Ureter (tissue), 1 donor: ENCODE measurements around the gene ADAMTS2. TPM values are rescaled to one million over a fixed set of nuclear protein-coding genes. Genes with fewer than 3 reads are reported as not detected.

Experiments
- DNase-seq: peaks from one replicate; pipeline ENCODE4 v3.0.0-alpha.2; 2020; ENCODE audit warnings: low spot score
- total RNA-seq: library from RNA; stranded (reverse); gene quantifications from one replicate; pipeline ENCODE4 v1.2.4, GENCODE V29; 2023
- donor health status: DM: yes; HTN: yes; CAD: no.

The ADAMTS2 gene
- total RNA-seq, 1 donor from 2014 or later, result 13.3 TPM

DNA sequence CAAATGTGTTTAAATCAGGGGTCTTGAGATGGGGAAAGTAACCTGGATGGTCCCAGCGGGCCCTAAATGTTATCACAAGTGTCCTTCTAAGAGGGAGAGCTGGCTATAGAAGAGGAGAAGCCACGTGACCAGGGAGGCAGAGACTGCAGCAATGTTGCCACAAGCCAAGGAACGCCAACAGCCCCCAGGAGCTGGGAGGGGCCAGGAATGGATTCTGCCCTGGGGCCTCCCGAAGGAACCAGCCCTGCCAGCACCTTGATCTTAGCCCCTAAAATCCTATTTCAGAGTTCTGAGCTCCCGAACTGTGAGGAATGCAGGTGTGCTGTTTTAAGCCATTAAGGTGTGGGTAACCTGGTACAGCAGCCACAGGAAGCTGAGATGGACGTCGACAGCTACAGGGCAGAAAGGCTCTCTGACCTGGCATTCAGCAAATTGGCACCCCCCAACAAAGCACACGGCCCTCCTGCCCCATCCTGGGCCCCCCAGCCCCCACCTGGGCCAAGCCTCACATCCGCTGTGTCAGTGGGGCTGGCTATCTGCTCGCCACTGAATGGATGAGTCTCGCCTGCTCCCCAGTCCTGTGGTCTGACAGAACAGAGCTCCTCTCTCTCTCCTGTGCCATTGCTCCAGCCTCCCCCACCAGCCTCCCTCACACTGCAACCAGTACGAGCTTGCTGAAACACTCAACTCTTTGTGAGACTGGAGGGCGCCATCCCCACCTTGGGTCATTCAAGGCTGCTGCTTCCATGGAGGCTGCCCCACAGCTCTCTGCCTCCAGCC lies 78.8 kb downstream of the ADAMTS2 start:
- DNase-seq, result peak; percentile 39

DNA sequence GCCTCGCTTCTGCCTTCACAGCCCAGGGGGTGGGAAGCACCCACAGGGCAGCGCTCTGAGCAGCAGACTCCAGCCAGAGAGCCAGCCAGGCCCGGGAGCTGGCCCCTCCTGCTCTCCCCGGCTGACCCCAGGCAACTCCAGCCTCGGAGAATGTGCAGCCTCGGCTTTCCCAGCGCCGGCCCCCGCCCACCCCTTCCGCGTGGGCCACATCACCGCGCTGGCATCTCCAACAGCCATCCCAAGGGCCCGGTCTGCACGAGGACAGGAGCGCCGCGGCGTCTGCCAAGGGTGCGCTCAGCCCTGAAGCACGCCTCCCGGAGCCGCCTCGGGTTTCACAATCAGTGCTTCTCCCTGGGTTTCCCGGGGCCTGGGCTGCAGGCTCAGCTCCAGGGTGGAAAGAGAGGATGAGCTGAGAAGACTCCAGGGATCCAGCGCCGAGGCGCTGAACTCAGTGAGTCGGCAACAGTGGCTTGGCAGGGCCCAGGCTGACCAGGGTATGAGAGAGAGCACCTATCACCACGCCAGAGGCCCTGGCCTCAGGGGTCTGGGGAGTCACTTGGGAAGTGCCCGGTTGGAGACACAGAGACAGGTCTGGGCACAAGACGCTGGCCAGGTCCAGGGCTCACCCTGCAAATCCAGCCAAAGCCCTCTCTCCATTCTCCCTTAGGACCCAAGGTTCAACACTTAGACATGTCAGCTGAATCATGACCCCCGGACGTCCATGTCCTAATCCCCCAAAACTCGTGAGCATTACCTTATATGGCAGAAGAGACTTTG lies 79.6 kb downstream of the ADAMTS2 start:
- peak; percentile 90 for DNase-seq

DNA sequence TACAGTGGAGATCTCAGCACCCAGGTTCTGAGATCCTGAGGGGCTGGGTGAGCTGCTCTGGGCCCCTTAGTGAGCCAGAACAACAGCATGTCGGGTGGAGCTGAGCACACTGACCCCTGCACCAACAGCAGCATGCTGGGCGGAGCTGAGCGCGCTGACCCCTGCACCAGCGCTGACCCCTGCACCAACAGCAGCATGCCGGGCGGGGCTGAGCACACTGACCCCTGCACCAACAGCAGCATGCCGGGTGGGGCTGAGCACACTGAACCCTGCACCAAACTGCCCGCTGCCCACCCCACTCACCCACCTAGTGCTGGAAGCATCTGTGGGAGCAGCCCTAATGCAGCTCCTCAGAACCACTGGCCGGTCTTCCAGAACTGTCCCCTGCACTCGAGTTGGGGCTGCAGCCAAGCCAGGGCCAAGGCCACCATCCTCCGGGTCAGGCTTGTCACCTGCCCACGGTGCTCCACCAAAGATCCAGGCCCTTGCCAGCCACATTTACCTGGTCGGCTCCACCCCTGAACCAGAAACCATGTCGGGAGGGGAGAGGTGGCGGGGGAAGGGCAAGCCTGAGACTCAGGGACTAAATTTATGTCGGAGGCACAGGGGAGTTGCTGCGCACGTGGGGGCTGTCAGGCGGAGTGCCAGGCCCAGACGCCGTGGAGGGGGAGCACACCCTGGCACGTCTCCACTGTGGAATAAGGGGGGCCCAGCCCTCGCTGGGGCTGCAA lies 80.3 kb downstream of the ADAMTS2 start:
- peak; percentile 48 for DNase-seq

DNA sequence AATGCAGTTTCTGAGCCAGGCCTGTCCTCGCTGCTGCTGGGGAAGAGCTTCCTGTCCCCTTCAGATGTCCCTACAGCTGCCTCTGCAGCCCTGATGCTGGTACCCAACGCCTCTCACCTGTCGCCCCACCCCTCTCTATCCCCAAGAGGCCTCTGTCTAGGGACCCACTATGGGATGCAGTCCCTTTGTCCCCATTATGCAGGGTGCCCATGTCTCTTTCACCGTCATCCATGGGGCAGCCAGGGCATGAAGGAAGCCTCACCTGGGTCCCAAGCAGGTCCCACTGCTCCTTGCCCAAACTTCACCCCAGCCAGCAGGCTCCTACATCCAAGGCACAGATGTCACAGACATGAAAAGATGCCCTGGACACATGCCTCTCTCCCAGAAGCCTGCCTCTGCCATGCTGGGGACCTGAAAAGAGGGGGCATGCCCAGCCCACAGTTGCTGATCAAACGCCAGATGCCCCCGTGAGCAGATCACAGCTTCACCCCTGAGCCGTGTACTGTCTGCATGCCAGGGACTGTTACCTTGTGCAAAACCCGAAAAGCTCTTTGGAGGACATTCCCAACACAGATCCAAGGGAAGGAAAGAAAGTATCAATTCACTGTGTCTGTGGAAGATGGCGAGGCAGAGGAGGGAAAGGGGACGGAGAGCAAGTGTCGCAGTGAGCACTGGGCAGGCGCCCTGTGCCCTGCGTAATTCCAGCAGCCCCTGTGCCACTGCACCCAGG lies 81.0 kb downstream of the ADAMTS2 start:
- peak; percentile 32 for DNase-seq

DNA sequence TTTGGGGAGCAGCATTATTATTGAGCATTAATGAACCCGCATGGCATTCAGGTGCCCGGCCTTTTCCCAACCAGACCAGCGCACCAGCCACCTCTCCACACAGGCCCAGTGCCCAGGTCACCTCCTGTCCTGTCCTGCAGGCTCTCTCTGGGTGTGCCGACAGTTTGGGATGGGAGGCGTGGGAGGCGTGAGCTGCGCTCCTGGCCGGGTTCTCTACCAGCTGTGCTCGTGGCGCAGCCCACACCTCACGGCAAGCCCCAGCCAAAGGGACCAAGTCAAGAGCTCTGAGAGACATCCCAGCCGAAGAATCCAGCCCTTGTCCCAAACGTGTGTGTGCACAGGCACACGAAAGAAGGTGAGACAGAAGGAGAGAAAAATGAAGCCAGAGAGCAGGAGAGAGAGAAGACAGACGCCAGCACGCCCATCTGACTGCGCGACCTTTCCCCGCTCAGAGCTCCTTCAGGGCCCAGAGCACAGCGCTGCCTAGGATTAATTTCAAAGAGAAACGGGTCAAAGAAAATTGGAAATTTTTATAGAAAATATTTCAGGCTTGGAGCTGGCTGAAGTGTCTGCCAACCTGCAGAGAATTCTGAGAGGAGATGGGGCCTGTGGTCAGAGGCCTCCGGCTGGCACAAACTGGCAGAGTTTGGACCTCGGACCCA lies 81.7 kb downstream of the ADAMTS2 start:
- DNase-seq, result peak; percentile 28

DNA sequence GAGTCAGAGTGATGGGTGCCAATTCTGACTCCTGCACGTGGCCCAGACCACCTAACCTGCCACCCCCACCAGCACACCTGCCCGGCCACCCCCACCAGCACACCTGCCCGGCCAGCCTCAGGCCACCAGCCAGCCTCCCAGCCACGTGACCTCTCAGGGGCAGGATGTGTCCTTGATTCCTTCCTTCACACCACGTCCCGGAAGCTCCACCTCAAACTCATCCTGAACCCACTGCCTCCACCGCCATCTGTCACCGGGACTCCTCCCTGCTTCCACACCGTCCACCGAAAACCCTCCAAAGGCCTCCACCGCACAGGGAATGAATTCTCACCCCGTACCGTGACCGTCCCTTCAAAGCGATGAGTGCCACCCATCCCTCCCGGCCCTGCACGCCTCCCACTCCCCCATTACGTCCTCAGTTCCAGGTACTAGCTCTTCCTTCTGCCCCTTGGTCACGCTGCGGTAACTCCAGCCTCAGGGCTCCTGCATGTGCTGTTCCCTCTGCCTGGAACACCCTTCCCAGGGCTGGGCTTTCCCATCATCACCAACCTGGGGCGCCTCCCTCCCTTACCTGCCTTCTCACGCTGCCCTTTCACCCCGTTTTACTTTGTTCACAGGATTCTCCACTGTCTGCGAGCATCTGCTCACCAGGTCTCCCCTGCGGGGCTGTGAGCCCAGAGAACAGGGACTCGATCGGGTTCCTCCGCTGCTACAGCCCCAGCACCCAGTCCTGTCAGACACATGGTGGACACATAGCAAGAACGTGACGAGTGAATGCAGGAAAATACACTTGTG lies 82.9 kb downstream of the ADAMTS2 start:
- DNase-seq, result peak; percentile 36

DNA sequence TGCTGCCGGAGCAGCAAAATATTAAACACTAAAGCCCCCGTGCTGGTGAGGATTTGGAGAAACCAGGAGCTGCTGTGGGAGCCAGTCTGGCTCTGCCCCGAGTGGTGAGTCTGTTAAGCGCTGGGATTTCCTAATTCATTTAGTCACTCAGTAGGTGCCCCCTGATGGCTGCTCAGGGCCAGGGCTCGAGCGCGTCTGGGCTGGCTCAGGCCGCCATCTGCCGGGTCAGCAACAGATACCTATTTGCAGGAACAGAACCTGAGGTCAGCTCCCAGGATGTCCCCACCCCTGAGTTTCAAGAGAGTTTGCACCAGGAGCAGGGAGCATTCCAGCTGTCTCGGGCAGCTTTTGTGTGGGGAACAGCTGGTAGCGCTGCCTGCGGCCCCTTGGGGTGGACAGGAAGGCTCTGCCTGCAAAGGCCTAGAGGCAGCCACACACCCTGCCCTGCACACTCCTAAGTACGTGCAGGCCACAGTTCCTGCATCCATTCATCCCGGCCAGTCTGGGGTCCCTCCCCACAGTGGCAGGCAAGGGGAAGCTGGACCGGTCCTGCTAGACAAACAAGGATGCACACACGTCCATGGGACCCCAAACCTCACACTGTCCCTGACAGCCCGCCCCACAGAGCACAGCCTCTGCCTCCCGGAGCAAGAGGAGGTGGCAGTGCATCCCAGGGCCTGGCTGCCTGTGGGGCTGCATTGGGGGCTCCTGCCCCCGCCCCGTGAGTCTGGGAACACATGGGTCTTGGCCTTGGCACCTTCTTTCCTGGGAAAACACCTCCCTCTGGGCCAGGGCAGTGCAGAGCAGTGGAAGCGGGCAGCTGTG lies 83.7 kb downstream of the ADAMTS2 start:
- peak; percentile 41 for DNase-seq

DNA sequence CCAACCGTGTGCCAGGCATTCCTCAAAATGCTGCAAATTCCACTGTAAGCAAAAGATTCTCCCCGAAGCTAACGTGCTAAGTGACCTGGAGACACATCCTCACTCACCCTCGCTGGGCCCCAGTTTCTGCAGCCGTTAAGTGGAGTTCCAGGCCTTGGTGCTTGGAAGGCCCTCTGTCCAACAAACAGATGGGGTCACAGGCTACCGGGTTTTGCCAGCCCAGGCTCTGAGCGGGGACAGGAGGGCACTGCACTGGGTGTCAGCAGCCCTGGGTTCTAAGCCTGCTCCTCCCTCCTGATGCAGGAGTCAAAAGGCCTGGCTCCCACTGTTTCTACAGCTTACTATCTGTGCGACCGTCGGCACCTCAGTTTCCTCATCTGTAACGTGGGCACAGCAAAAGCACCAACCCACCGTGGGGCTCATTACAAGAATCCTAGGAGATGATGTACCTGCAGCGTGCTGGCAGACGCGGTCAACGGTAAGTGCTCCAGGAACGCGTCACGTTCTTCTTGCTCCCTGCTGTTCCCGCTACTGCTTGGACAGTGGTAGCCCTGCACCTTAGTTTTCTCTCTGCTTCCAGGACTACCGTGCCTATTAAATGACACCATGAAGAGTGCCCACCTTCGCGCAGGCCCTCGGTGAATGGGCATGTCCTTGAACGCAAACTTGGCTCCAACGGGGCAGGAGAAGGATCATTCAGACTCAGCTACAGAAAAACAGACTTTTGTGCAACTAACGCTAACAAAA lies 84.8 kb downstream of the ADAMTS2 start:
- peak; percentile 35 for DNase-seq

DNA sequence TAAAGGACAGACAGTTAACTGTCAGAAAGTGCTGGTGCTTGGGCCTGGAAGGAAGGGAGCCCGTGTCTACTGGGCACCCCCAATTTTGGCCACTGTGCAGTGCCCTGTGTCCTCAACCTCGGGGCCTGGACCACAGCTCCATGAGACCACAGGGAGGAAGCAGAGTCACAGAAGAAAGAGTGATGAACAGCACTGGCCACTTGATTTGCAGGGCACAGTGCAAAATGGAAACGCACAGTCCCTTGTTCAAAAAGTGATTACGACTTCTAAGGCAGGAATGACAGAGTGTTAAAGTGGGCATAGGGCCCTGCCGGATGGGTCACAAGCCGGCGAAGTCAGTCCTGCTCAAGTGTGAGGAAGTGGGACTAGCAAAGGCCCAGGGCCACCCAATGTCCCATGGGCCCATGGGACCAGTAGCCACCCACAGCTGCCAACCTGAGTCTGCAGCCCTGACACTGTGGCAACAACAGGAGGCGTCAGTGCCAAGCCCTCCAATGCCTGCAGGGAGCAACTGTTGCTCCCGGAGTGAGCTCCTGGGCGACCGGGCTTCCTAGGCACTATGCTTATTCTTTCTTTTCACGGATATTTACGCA lies 85.4 kb downstream of the ADAMTS2 start:
- DNase-seq, result peak; percentile 18

DNA sequence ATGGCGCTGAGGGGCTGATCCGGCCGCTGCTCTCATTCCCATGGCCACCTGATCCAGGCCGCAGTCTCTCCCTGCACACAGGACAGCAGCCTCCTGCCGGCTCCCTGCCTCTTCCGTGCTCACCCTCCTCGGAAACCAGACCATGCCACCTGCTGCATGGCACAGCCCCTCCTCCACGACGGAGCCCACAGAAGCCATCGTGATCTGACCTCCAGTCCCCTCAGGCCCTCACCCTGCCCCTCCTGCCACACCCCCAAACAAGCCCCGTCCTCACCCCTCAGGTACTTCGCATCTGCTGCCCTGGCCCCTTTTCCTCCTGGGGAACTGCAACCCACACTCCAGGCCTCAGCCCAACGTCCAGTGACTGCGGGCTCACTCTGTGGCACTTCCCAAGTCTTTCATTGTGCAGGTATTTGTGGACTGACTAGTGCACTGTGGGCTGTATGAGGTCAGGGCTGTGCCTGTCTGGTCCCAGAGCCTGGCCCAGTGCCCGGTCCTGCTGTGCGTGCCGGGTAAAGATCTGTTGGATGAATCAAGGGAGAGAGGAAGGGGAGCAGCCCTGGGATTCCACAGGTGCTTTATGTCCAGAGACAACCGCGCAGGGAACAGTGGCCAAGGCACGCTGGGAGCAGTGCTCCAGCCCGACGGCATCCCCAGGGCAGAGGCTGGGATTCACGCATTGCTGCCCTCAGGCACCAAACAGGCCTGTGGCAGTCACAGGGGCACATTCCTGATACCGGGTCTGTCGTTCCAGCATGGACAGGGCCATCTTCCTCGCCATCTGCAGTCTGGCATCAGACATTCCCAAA lies 86.1 kb downstream of the ADAMTS2 start:
- peak; percentile 41 for DNase-seq

DNA sequence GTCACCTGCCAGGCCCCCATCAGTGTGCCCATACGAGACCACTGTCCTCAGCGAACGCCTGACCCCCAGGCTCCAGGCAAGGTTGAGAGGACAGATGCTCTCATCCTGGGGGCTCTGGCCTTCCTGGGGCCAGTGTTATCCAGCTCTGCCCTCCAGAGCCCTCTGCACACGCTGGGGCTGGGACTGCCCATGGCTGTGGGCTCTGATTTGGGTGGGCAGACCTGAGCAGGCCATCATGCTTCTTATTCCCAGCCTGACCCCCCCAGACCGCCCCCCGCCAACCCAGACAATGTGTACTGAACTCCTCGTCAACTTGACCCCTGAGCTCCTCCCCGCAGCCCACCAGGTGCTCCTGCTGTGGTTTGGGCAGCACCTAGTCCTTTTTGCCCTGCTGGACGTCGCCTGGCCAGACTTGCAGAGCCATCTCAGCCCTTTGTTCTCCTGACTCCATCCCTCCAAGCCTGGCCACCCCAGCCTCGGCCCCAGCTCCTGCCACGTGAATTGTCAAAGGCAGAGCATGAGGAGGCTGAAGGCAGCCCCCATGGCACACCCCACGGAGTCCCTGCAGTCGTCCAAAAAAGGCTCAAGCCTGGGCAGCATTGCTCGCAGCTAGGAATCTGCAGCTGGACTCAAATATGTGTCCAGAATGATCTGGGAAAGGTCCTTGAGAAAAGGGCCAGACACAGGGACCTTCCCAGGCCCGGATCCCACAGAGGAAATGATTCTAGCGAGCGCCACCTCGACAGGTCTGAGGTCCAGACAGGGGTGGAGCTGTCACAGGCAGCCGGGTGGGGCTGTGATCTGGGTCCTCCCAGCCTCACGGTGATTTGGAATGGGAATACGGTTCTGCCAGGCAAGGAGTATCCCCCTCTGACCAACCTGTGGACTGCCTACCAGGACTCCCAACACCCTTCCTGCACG lies 87.0 kb downstream of the ADAMTS2 start:
- DNase-seq, result peak; percentile 34

DNA sequence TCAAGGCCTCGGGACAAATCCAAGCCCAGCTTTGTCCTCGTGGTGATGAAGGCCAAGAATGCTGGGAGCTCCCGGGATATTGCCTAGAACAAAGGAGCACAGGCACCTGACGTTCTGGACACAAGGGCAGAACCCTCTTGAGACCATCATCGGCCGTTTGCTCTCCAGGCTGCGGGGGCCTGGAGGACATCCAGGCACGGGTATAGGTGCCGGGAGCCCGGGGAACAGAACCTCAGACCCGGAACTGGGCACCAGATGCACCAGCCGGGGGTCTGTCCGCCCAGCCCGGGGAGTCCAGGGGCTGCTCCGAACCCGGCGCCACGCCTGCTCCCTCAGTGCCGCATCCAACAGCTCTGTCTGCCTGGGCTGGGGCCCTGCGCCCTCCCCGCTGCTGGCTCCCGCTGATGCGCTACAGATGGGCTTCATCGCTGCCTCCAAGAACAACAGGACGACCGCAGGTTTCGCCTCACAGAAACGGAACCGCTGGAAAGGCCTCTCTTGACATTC lies 88.0 kb downstream of the ADAMTS2 start:
- peak; percentile 56 for DNase-seq

DNA sequence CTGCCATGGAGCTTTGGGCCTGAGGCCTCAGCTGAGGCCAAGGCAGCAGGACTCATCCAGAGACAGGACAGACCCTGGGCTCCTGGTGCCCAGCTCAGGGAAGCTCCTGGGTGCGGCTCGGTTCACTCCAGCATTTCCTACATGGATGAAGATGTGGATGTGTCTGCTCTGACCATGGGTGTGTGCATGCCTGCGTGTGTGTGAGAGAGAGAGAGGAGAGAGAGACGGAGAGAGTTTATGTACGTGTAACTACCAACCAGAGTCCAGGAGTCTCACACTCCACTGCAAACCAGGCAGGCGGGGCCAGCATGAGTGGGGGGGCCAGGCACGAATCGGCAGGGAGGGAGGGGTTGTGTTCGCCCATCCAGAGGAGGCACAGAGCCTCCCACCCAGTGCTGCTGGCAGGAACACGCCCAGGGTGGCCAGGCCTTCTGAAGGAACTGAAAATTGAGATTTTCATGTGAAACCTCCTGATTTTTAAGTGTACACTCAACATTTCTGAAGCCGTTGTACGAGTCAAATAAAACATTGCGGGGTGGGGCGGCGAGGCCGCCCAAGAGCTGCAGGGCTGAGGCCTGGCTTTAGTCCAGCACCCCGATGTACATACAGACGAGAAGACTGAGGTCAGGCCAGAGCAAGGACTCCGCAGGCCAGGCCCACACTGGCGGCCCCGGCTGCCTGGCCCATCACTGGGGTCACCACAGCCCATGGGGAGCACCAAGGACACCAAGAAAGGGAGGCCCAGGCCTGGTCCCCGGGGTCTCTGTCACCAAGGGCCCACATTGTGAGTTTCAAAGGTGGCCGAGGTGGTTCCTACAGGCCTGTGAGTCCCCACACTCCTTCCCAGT lies 88.7 kb downstream of the ADAMTS2 start:
- DNase-seq, result peak; percentile 41

DNA sequence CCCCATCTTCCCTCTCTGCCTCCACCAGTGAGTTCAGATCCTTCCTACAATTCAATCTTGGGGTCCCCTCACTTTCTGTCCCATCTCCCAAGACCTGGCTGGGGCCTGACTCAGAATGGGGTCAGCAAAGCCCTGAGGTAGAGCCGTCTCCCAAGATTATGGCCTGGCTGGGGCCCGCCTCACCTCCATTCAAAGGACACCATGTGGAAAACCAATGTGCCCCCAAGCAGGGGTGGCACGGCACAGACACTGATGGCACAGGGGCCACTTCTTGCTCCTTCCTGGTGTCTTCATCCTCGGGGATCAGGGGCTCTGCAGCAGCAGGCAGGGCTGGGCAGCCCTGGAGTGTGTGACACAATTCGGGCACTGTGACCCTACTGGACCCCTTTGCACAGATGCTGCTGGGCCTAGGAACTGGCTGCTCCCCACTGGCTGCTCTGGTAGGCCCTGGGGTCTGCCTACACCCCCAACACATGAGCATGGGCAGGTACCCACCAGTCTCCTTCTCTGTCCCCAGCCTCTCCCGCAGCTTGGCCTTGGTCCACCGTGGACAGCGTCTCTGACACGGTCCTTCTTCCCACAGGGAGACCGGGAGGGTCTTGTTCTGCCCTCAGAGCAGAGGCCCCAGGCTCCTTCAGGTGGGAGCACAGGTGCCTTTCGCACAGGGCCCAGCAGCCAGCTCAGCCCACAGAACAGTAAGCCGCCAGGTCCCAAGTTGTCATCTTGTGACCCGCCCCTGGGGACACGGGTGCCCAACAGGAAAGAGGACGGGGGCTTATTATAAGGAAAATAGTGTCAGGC lies 89.5 kb downstream of the ADAMTS2 start:
- peak; percentile 38 for DNase-seq
